HEK293T (cell line): Measurements from ENCODE around the gene PDGFA.

Source experiments
- CTCF ChIA-PET: fragments of 350-600 bp; formaldehyde crosslinking; extraction: SDS; loops from one replicate; lab custom pipeline; 2021; ENCODE audit warnings: antibody characterized with exemption, inconsistent platforms; lab: Yijun Ruan, JAX
- POLR2A ChIA-PET: fragments of 350-600 bp; formaldehyde crosslinking; extraction: SDS; loops from one replicate; lab custom pipeline; 2020; ENCODE audit warnings: antibody characterized with exemption, inconsistent platforms; lab: Yijun Ruan, JAX
- DNase-seq: peaks from one replicate; pipeline ENCODE4 v3.0.0; 2012; ENCODE audit warnings: mixed read lengths; ENCODE audit errors: extremely low spot score
- ARNT ChIP-seq: fragments of 450-650 bp; IDR thresholded peaks from 2 replicates; pipeline ENCODE4 v1.6.1; 2017; ENCODE audit warnings: mild to moderate bottlenecking
- BHLHE40 ChIP-seq: fragments of 450-650 bp; IDR thresholded peaks from 2 replicates; pipeline ENCODE4 v1.6.1; 2016; ENCODE audit warnings: mild to moderate bottlenecking, moderate library complexity, borderline replicate concordance
- CTBP1 ChIP-seq: fragments of 450-650 bp; IDR thresholded peaks from 2 replicates; pipeline ENCODE4 v1.6.1; 2016; ENCODE audit warnings: borderline replicate concordance
- ELF4 ChIP-seq: fragments of 450-650 bp; IDR thresholded peaks from 2 replicates; pipeline ENCODE4 v1.6.1; 2017; ENCODE audit warnings: antibody characterized with exemption
- FOXA1 ChIP-seq: fragments of 450-650 bp; IDR thresholded peaks from 2 replicates; pipeline ENCODE4 v1.6.1; 2016; ENCODE audit warnings: mild to moderate bottlenecking
- FOXK2 ChIP-seq: fragments of 450-650 bp; IDR thresholded peaks from 2 replicates; pipeline ENCODE4 v1.6.1; 2016; ENCODE audit warnings: mild to moderate bottlenecking
- FOXM1 ChIP-seq: fragments of 450-650 bp; IDR thresholded peaks from 2 replicates; pipeline ENCODE4 v1.6.1; 2017; ENCODE audit warnings: mild to moderate bottlenecking, borderline replicate concordance
- HDGF ChIP-seq: fragments of 450-650 bp; IDR thresholded peaks from 2 replicates; pipeline ENCODE4 v1.6.1; 2017; ENCODE audit warnings: antibody characterized with exemption, borderline replicate concordance
- L3MBTL2 ChIP-seq: fragments of 450-650 bp; conservative IDR thresholded peaks from 2 replicates; pipeline ENCODE4 v1.6.1; 2016; ENCODE audit warnings: mild to moderate bottlenecking
- LEF1 ChIP-seq: fragments of 450-650 bp; IDR thresholded peaks from 2 replicates; pipeline ENCODE4 v1.6.1; 2017; ENCODE audit warnings: mild to moderate bottlenecking, borderline replicate concordance
- NFRKB ChIP-seq: fragments of 450-650 bp; IDR thresholded peaks from 2 replicates; pipeline ENCODE4 v1.6.1; 2016; ENCODE audit warnings: mild to moderate bottlenecking, moderate library complexity
- PKNOX1 ChIP-seq: fragments of 450-650 bp; IDR thresholded peaks from 2 replicates; pipeline ENCODE4 v1.6.1; 2016
- SP1 ChIP-seq: fragments of 450-650 bp; IDR thresholded peaks from 2 replicates; pipeline ENCODE4 v1.6.1; 2017
- SUZ12 ChIP-seq: fragments of 450-650 bp; IDR thresholded peaks from 2 replicates; pipeline ENCODE4 v1.6.1; 2016; ENCODE audit warnings: mild to moderate bottlenecking
- TARDBP ChIP-seq: fragments of 450-650 bp; IDR thresholded peaks from 2 replicates; pipeline ENCODE4 v1.6.1; 2016
- ZNF384 ChIP-seq: fragments of 450-650 bp; IDR thresholded peaks from 2 replicates; pipeline ENCODE4 v1.6.1; 2016

PDGFA gene

GRCh38 chr7:465710-466400 is 53.8 kb downstream of the PDGFA start:
- DNase-seq = no peak
- no peak for TF ChIP-seq ZNF384
- TF ChIP-seq PKNOX1 = no peak
- ChIA-PET POLR2A (no interaction called here), CTCF (no interaction called here)

GRCh38 chr7:464454-465401 is 54.9 kb downstream of the PDGFA start:
- no peak for DNase-seq
- TF ChIP-seq FOXA1 (no peak), SP1 (no peak), ZNF384 (no peak), SUZ12 (no peak), FOXK2 (no peak), TARDBP (no peak), BHLHE40 (no peak), ELF4 (no peak), FOXM1 (no peak), ARNT (no peak), HDGF (no peak), LEF1 (no peak), PKNOX1 (no peak)
- POLR2A ChIA-PET = no interaction called here

GRCh38 chr7:463817-464453 is 55.7 kb downstream of the PDGFA start:
- POLR2A ChIA-PET = no interaction called here

More at GRCh38 chr7:464454-465401, 54.9 kb downstream of the PDGFA start:
- CTCF ChIA-PET = no interaction called here

GRCh38 chr7:463362-463781 is 56.3 kb downstream of the PDGFA start:
- POLR2A ChIA-PET = no interaction called here
- CTCF ChIA-PET = no interaction called here
- DNase-seq = no peak
- no peak for TF ChIP-seq ZNF384
- TF ChIP-seq FOXA1 = no peak
- TF ChIP-seq LEF1 = no peak
- no peak for TF ChIP-seq ARNT
- no peak for TF ChIP-seq BHLHE40
- TF ChIP-seq HDGF = no peak
- no peak for TF ChIP-seq FOXM1
- no peak for TF ChIP-seq FOXK2
- no peak for TF ChIP-seq CTBP1
- no peak for TF ChIP-seq TARDBP
- TF ChIP-seq SUZ12 = no peak
- TF ChIP-seq L3MBTL2 = no peak

More at GRCh38 chr7:463817-464453, 55.7 kb downstream of the PDGFA start:
- CTCF ChIA-PET = no interaction called here
- TF ChIP-seq PKNOX1 = no peak
- TF ChIP-seq CTBP1 = no peak
- no peak for TF ChIP-seq TARDBP
- no peak for TF ChIP-seq ARNT
- TF ChIP-seq FOXK2 = no peak
- no peak for TF ChIP-seq BHLHE40
- no peak for TF ChIP-seq ZNF384
- TF ChIP-seq NFRKB = no peak
- no peak for TF ChIP-seq L3MBTL2
- TF ChIP-seq FOXM1 = no peak
- TF ChIP-seq SP1 = no peak
- TF ChIP-seq FOXA1 = no peak
- no peak for TF ChIP-seq LEF1
- no peak for TF ChIP-seq SUZ12
- TF ChIP-seq ELF4 = no peak
- DNase-seq = no peak

- CTCF ChIA-PET = no interaction called here
- no peak for DNase-seq
- TF ChIP-seq ELF4 = no peak
- POLR2A ChIA-PET = no interaction called here
Observed at GRCh38 chr7:462173-463103, 57.2 kb downstream of the PDGFA start.
